GM04504 (cell line): ENCODE results near the gene CCDC146.
A peak's percentile ranks its signal among the peaks of the same experiment; 100 is the strongest.
"Not testable (repeated sequence)": the region's sequence is repeated elsewhere in the genome, so short reads cannot be mapped to it uniquely, and the experiment has no call there.

ENCODE experiments used
- DNase-seq: peaks from one replicate; pipeline ENCODE4 v3.0.0-alpha.2; 2012; ENCODE audit warnings: low read depth

Gene CCDC146

GRCh38 chr7:77247206-77247850 is 124.9 kb downstream of the CCDC146 start:
- DNase-seq, result peak; percentile 27

DNA sequence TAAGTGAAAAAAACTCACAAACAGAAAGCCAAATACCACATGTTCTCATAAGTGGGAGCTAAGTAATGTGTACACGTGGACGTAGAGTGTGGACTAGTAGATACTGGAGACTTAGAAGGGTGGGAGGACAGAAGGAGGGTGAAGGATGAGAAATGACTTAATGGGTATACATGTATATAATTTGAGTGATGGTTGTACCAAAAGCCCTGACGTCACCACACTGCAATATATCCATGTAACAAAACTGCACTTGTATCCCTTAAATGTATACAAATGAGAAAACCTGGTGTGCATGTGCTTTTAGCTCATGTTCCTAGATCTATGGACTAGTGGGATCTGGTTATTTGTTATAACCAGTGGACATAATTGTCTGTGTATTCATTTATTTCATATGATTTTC is 125.7 kb downstream of the CCDC146 start:
- no peak for DNase-seq

DNA sequence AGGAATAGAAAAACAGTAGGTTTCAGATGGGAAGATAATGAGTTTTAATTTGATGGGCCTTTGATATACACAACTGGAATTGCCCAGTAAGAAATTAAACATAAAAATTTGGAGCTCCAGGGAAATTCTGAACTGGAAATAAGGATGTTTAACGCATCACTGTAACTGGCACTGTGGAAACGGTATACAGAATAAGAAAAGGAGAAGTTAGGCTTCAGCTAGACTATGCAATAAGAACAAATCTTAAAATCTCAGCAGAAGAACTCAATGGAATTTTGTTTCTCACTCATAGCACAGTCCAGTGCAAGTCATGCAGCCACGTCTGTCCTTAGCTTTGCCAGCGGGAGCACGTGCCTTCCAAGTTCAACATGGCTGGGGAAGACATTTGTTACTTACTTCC is 130.1 kb downstream of the CCDC146 start:
- no peak for DNase-seq

- DNase-seq, result no peak
Observed at GRCh38 chr7:77253151-77253550, 130.7 kb downstream of the CCDC146 start.

DNA sequence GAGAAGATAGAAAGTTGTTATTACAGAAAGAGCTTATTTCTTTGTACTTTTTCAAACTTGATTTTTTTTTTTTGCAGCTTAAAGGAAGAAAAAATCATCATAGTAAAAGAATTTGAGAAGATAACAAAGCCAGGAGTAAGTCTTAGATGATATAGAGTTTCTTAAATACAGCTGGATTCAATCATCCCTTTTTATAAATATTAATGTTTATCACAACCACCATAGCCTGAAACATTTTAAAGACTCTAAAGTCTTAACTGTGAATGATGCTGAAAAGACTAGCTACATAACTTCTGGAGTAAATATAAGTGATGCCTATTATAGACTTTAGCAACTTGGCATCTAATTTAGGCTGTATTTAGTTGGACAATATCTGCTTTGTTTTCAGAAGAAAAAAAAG is 132.0 kb downstream of the CCDC146 start:
- no peak for DNase-seq

DNA sequence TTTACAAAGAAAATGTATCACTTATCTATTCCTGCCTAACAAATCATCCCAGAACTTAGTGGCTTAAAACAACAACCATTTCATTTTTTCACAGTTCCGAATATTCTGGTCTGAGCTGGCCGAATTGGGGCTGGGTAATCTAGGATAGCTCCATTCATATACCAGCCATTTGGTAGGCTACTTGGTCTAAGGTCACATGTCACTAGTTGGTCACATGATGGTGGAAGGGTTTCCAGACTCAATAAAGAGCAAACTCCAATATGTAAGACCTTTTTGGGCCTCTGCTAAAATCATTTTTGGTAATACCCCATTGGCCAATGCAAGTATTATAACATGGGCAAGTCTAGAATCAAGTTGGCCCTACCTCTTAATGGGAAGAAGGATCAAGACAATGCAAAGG is 132.5 kb downstream of the CCDC146 start:
- no peak for DNase-seq

- no peak for DNase-seq
Observed at GRCh38 chr7:77258014-77258413, 135.6 kb downstream of the CCDC146 start.

- DNase-seq, result no peak
Observed at GRCh38 chr7:77258593-77258992, 136.2 kb downstream of the CCDC146 start.

DNA sequence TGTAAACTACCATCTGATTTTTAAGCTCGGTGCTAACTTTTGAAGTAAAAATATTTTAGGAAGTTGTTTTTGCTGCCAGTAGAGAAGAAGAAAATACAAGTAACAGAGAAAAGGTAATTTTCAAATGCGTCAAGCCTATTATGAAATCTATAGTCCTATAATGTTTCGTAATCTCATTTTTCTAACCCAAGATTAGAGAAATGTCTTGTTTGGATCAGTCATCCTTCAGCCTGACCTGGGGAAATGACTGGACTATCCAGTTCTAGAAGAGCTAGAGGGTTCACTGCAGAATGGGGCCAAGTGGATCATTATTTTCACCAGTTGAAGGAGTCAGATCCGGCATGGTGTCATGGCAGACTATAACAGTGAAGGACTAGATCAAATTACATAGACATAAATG is 139.9 kb downstream of the CCDC146 start:
- no peak for DNase-seq

DNA sequence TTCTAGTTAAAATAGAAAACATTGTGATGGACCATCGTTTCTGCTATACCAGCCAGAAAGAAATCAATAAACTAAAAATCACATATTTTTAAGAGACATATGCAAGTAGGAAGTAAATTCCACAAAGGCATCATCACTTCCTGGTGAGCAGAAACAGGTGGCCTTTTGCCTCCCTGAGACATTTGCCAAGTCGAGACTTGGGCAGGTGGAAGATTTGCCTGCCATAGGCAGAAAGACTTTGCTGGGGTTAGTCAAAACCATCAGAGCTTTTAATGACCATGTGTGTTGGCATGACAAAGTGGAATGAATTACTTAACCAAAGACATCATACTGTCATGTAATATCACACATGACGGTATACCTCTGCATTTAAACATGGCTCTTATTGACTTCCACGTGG is 143.3 kb downstream of the CCDC146 start:
- DNase-seq, result no peak

GRCh38 chr7:77266291-77266794 is 143.9 kb downstream of the CCDC146 start:
- DNase-seq, result no peak

- DNase-seq, result no peak
Observed at GRCh38 chr7:77269360-77270093, 147.1 kb downstream of the CCDC146 start.

GRCh38 chr7:77270094-77270480 is 147.7 kb downstream of the CCDC146 start:
- no peak for DNase-seq

DNA sequence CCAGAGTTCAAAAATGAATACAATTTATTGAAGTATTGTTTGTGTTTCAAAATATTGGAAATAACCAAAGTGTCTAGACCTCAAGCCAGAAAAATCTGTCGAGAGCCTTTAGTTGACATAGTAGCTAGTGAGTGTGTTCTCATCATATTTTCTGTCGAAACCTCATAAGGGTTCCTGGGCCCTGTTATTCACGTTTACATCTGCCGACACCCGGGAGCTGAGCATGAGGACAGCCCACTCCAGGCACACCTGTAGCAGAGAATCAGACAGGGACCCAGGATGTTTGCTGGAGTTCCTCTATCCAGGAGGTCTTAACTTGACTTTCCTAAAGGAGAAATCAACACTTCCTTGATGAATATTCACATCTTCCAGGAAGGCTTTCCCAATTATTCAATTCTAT is 149.4 kb downstream of the CCDC146 start:
- no peak for DNase-seq

DNA sequence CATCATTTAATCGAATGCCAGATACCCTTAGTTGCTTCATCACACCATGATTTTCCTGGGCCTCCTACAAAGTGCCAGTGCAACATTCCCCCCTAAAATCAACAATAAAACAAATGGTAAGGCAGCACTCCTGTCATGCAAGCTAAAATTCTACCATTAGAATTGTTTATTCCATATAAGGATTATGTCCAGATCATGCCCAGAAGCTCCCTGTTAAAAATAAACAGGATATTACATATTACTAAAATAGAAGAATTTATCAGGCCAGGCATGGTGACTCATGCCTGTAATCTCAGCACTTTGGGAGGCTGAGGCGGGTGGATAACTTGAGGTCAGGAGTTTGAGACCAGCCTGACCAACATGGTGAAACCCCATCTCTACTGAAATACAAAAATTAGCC is 153.2 kb downstream of the CCDC146 start:
- DNase-seq, result not testable (repeated sequence)

- DNase-seq, result no peak
Observed at GRCh38 chr7:77276120-77276519, 153.7 kb downstream of the CCDC146 start.

DNA sequence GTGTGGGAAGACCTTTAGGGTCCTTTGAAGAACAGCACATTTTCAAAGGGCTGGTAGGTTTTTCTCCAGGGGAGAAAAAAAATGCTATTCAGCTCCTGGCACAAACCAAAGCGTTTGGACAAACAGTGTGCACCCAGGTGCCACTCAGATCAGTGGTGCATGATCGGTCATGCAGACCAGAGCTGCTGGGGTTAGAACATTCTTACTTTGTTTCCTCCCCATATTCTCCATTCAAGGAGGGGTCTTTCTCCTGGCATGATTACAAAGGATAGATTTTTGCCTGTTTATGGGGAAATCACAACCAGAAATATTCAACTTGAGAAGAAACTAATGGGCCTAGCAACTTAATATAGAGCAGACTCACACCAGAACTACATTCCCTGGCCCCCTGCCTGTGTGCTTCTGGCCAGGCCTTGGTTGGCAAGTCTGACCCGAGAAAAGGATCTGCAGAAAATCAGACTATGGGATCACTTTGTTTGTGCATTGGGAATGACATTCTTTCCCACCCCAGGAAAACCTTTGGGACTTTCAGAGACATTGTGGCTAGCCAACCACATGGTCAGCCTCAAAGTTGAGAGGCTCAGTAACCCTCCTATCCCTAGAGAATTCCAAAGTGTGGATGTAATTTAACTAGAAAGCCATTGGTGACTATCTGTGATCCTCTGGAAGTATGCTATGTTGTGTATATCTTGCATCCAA is 159.5 kb downstream of the CCDC146 start:
- no peak for DNase-seq

DNA sequence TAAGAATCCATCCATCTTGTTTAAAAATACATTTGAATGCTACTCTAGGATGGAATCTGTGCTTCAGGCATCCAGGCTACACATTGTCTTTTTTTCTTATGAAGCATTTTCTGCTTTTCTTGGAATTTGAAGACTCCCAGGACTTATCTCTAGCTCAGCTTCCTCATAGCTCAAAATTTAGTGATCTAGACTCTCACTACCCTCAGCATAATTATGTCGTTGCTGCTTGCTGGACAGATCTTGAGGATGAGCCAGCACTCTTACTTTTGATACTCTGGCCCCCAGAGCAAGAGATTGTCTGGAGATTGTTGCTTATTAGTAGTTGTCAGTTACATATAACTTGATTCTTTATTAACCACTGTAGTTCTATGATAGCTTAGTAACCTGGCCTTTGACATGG is 160.5 kb downstream of the CCDC146 start:
- no peak for DNase-seq

DNA sequence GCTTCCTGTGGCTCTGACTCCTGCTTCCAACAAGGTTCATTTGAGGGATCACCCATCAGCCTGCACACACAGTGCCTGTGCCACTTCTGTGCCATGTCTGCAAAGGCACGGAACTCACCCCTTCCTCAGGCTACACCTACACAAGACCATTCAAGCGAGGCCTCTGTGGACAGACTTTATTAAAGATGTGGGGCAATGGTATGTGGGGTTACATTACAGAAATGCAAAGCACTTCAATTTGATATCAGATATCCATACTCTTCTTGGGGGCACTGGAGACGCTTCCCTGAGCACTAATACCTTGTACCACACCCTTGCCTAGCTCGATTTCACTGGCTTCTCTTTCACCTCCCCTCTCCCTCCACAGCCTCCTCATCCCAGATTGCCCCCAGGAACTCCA is 161.6 kb downstream of the CCDC146 start:
- no peak for DNase-seq

DNA sequence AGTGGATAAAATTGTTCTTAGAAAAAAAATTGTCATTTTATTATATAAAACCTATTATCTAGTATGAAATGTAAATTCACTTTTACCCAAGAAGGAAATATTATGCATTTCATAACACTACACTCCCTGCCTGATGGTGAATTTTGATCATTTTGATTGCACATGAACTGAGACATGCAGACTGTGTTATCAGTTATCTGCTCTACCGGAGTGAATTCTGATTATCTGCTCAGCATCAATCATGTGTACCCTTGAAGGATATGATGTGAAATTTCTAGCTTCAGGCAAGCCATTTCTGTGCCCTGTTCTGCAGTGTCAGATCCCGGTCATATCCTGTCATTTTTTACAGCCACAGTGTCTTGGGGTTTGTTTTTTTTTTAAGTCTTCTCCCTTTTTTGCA is 162.2 kb downstream of the CCDC146 start:
- no peak for DNase-seq

DNA sequence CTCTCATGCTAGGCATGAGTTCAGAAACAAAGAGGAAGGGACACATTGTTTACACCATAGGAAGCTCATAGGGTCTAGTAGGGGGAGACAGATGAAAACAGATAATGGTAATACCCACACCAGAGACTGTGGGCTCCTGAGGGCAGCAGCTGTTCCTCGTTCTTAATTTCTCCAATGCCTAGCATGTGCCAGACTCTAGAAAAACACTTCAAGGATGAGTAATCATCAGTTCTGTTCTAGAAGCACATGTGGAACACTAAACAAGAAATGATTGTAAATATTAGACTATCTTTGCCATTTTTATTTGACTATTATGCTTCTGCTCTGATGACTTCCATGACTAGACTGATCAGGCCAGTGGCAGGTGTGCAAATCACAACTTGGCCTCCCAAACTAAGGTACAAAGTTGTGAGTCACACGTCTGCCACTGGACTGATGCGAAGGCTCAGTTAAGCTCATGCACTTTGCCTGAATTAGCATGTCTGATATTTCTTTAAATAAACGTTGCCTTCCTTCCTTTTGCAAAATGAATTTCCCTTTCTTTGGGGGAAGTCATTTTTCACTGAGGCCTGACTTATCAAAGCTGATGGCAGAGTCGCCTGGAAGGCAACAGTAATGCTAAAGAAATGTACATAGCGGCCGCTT is 166.4 kb downstream of the CCDC146 start:
- DNase-seq, result no peak

- no peak for DNase-seq
Observed at GRCh38 chr7:77289387-77289786, 167.0 kb downstream of the CCDC146 start.

DNA sequence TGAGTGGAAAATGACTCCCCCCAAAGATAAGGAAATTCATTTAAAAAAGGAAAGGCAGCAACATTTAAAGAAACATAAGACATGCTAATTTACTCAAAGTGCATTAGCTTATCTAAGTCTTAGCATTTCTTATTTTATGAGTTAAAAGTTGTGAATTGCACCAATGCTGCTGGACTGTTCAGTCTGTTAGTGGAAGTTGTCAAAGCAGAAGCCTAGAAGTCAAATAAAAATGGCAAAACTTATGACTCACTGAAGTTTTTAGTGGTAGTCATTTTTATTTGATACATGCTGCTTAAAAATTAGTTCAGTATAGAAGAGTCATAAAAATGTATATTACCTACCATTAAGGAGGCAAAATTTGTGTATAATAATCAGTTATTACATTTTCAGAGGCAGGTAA is 168.0 kb downstream of the CCDC146 start:
- no peak for DNase-seq
